Activated naive CD4-positive, alpha-beta T cell treated with Interleukin-2 at 50 U/mL for 16 hours (primary cell): Measurements from ENCODE around the gene TCF3.
A peak's percentile ranks its signal among the peaks of the same experiment; 100 is the strongest.
"Not testable (repeated sequence)": the region's sequence is repeated elsewhere in the genome, so short reads cannot be mapped to it uniquely, and the experiment has no call there.

ENCODE experiments used
- DNase-seq: peaks from one replicate; pipeline ENCODE4 v3.0.0-alpha.2; 2020

The TCF3 gene

DNA sequence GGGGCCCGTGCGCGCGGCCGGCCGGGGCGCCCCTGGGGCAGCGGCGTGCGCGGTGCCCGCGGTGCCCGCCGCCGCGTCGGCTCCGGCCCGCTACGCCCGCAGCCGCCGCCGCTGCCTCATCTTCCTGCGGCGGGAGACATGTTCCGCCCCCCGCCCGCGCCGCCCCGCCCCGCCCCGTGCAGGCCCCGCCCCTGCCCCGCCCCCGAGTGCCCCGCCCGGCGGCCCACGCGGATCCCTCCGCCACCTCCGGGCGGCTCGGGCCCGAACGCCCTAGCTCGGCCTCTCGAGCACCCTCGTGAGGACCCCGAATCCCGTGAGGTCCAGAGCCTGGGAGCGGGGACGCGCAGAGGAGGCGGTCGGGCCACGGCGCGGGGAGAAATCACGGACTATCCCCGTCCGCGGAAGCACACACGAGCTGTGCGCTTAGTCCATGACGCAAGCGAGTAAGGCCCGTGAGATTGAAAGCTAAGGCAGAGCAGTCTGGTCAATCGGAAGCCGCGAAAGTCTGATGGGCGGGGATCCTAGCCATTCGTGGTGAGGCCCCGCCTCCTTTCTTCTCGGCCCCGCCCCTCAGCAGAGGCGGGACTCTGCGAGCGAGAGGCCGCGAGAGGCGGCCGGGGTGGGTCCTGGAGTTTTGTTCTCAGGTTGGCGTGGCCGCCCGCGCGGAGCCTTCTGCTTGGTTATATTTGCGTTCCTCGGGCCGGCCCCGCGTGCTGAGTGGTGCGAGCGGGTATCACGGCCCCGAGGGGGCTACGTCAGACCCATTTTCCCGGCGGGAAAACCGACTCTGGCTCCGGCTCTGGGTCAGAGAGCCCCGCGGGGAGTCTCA lies at the start of gene TCF3:
Gene TCF3, minus strand, starts transcription at position 145 of the 829 bp plus-strand sequence. CDS start 2,367 bp downstream, outside the sequence.
- peak; percentile 98 for DNase-seq

DNA sequence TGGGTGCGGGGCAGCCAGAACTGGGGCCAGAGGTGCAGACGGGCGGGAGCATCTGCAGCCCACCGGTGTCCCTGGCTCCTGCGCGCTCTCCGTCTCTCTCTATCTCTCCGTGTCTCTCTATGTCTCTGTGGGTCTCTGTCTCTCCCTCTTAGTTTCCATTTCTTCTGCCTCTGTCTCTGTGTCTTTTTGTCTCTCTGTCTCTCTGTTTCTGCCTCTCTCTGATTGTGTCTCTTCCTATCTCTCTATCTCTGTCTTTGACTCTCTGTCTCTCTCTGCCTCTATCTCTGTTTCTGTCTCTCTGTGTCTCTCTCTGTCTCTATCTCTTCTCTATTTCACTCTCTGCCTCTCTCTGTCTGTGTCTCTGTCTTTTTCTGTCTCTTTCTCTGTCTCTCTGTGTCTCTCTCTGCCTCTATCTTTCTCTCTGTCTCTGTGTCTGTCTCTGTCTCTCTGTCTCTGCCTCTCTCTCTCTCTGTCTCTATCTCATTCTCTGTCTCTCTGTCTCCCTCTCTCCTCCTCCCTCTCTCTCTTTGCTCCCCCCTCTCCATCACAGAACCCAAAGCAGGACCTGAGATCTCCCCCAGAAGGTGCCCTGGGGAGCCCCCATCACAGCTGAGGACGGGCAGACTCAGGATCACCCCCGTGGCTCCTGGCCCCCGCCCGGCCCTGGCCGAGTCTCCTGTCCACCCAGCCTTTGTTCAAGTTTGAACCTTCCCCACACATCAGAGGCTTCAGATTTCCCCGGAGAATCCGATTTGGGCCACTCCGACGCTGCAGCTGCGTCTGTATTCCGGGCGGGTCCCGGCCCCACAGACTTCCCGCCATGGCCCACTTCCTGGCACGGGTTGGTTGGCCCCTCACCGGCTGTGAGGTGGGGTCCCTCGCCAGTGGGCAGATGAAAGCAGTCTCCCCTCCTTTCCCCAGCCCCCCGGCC lies 48.6 kb upstream of the TCF3 start:
- no peak for DNase-seq

DNA sequence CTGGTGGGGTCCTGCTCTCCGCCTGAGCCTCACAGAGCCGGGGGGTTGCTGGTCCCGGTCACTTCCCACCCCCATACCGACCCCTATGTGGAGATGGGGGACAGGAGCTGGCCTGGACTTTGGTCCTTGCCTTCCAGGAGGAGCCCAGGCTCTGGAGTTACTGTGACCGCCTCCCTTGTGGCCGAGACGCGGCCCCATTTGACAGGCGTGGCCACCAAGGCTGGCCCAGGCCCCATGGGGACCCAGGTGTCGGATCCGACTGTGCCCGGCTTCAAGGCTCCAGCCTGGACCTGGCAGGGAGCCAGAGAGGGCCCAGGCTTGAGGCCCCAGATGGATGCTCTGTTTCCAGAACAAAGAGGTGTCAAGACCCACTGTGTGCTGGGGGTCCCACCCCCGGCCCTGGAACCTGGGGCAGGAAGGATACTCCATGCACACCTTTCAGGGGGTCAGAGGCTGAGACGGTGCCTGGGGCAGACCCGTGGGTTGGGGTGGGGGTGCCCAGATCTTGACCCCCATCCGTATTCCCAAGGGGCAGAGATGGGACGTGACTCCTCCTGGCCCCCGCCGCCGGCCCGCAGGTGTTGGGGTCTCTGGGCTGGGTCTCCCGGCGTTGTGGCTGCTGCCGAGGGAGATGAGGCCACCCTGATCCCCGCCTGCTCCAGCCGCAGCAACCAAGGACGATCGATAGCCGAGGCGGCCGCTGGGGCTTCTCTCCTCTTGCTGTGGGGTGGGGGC lies 47.8 kb upstream of the TCF3 start:
- no peak for DNase-seq

DNA sequence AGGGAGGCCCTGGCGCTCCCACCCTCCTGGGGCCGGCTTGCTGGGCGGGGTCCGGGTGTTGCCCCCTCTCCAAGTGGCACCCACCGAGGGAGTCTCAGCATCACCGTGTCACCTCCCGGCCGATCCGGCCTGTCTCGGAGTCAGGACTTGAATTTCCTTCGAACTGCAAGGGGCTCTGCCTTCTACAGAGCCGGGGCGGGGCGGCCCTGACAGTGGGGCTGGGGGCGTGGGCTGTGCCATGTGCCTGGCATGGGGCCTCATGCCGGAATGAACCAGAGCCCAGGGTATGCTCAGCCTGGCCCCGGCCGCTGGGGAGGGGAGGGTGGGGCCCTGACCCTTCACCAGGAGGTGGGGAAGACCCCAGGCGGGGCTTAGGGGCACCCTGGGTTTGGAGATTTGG lies 47.0 kb upstream of the TCF3 start:
- no peak for DNase-seq

DNA sequence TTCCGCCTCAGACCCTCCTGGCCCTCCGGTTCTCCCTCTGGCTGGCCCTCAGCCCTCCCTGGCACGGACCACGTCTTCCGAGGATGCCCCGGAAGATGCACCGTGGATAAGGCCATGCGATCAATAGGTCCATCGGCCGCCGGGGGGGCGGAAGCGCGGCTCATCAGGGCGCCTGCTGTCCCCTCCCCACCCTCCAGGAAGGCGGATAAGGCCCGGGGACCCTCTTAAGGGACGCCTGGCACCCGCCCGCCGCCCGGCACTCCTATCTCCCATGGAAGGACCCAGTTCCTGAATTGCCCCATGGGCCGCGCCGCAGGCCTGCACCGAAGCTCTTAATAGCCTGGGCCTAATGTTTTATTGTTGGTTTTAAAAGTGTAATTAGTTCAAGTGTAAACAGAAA lies 46.2 kb upstream of the TCF3 start:
- DNase-seq: no peak

DNA sequence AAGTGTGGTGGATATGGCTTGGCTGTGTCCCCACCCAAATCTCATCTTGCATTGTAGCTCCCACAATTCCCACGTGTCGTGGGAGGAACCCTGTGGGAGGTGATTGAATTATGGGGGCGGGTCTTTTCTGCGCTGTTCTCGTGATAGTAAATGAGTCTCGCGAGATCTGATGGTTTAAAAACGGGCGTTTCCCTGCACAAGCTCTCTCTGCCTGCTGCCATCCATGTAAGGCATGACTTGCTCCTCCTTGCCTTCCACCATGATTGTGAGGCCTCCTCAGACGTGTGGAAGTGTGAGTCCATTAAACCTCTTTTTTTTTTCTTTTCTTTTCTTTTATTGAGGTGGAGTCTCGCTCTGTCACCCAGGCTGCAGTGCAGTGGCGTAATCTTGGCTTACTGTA lies 43.1 kb upstream of the TCF3 start:
- not testable (repeated sequence) for DNase-seq

DNA sequence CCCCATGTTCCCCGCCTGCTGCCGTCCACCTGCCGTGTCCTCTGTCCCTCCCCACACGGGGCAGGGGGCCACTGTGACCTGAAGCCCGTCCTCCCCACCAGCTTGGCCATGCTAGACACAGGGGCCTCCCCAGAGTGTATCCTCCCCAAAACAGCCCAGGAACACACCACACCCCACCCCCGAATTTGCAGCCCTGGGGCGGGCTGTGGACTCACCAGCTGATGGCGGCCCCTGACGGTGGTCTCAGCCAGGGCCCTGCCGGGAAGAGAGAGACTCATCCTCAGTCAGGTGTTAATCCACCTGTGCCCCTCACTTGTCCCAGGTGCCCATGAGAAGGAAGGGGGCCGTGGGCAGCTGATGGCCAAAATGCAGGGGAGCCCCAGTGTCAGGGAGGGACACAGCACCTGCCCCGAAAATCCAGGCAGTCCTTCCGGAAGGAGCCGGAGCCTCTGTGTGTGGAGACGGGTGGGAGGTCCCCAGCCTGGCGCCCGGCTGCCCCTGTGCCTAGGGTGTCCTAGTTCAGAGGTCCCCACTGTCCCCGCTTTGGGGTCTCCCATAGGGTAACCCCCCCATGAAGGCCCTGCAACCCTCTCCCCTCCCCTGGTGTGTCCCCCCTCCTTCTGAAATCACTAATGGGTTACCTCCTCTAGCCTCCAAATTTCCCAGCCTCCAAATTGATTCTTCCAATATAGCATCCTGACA lies 39.3 kb upstream of the TCF3 start:
- no peak for DNase-seq

DNA sequence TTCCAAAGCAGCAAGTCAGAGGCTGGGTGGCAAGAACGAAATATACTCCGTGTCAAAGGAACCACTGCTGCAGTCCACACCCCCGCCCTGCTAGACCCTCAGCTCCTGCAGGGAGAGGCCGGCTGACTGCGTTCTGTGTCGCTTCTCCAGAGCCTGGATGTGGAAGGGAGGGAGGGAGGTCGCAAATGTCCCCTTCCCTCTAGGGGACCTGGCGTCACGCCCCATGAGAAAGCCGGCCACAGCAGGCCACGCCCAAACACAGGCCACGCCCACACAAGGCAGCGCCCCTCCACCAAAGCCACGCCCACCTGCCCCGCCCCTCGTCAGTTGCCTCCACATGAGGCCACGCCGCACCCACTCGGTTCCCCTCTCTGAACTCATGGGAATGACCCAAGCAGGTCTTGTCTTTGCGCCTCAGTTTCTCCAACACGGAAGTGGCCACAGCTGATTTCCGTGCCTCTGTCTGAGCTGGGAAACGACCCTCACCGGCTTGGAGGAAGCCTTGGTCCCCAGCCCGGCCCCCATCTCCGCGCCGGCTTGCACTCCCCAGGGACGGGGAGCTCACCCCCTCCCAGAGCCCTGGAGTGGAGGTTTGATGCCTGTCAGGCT lies 38.4 kb upstream of the TCF3 start:
- peak; percentile 66 for DNase-seq

DNA sequence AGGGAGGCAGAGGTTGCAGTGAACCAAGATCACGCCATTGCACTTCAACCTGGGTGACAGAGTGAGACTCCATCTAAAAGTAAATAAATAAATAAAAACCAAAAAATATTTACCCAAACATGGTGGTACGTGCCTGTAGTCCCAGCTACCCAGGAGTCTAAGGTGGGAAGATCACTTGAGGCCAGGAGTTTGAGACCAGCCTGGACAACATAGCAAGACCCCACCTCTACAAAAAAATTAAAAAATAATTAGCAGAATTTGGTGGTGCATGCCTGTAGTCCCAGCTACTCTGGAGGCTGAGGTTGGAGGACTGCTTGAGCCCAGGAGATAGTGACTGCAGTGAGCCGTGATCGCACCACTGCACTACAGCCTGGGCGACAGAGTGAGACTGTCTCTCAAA lies 33.4 kb upstream of the TCF3 start:
- DNase-seq: not testable (repeated sequence)

DNA sequence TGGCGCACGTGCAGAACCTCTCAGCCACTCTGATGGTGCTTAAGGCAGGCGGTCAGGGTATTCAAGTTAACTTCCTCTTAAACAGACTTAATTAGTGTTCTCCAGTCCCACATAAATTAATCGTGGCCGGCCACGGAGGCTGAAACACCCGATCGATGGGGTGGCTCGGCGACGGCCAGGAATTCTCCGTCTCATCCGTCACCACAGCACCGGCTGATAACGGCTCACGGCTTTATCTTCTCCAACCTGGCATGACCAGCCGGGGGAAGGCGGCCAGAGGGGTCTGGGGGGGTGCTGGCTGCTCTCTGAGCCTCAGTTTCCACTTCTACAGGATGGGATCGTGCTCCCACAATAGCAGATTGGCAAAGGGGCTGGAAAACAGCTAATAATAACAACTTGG lies 32.6 kb upstream of the TCF3 start:
- no peak for DNase-seq

DNA sequence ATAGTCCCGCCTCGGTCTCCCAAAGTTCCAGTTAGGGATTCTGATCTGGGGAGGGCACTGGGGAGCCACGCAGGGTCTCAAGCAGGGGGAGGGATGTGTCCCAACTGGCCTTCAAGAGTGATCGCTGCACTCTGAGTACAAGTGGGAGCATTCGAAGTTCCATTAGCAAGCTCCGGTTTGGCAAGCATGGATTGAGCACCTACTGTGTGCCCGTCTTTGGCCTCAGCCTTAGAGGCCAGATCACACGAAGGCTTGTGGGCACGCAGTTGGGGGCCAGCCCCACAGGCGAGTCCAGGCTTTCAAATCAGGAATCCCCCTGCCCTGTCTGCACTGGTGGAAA lies 32.1 kb upstream of the TCF3 start:
- no peak for DNase-seq

DNA sequence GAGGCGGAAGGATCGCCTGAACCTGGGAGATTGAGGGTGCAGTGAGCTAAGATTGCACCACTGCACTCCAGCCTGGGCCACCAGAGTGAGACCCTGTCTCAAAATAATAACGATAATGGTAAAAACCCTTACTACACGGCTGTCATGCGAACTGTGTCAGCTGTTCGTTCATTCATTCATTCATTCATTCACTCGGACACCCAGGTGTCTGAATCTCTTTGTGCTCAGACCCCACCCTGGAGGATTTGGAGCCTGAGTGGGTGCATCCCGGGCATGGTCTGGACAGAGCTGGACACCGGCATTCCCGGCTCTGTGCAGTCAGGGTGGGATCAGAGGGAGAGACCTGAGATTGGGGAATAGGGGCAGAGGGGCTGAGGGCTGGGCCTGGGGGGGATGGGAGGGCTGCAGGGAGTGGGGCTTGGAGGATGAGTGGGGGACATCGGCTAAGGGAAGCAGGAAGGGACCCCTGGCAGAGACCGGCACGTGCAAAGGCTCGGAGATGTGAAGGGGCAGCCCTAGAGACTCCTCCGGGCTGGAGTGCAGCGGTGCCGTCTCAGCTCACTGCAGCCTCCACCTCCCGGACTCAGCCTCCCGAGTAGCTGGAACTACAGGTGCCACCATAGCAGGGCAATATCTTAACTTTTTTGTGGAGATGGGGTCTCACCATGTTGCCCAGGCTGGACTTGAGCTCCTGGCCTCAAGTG lies 31.6 kb upstream of the TCF3 start:
- DNase-seq: no peak

DNA sequence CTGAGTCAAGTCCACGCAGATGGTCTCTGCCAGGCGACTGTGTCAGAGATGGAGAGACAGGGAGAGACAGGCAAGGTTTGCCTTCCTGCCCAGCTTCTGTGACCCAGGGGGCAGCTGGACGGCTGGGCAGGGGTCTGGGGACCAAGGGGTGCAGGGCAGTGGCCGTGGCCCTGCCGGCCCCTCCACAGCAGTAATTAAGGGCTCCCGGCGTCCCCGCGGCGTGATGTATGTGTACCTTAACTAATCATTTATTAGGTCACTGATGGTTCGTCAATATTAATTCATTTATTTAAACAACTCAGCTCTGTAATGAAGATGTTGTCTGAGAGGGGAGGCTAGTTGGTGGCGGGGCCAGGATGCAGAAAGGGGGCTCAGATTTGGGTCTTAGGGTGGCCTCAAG lies 28.6 kb upstream of the TCF3 start:
- no peak for DNase-seq

DNA sequence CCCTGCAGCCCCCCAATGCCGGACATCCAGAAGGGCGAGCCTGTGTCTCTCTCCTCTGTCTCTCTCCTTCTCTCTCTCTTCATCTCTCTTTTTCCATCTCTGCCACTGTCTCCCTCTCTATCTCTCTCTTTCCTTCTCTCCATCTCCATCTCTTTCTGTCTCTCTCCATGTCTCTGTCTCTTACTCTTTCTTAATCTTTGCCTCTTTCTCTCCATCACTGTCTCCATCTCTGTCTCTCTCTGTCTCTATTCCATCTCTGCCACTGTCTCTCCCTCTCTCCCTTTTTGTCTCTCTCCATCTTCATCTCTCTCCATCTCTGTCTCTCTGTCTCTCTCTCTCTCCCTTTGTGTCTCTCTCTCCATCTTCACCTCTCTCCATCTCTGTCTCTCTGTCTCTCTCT lies 25.7 kb upstream of the TCF3 start:
- no peak for DNase-seq

DNA sequence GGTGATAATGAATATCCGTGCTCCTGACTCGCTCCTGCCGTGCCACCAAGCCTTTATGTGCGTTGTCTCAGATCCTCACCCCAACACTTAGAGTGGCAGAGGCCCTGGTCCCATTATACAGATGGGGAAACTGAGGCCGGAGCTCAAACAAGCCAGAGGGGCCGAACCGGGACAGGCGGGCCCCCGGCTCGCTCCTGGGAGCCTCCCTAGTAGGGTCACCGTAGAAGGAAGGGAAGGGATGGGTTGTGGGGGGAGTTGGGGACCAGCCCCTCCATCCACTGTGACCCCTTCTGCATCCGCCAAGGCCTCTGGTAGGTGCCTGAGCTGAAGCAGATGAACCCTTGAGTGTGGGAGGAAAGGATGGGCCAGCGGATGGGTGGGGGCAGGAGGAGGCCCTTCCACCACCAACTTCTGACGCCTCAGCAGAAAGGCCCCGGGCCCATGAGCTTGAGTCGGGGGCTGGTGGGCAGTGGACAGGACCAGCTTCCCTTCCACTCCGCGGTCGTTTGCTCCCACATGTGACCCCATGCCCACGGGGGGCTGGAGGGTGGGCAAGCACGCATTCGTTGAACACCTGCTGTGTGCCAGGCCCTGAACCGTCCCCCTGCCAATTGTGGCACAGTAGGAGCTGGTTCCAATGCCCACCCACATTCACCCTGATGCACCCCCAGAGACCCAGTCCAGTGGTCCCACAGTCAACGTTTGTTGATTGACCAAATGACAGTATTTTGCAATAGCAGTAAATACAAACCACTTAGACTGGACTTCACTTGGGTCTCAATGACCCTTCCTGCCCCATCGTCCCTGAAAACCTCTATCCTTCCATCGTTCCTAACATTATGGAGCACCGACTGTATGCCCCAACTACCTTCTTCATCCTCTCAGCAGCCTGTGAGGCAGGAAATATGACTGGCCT lies 24.2 kb upstream of the TCF3 start:
- DNase-seq: no peak

DNA sequence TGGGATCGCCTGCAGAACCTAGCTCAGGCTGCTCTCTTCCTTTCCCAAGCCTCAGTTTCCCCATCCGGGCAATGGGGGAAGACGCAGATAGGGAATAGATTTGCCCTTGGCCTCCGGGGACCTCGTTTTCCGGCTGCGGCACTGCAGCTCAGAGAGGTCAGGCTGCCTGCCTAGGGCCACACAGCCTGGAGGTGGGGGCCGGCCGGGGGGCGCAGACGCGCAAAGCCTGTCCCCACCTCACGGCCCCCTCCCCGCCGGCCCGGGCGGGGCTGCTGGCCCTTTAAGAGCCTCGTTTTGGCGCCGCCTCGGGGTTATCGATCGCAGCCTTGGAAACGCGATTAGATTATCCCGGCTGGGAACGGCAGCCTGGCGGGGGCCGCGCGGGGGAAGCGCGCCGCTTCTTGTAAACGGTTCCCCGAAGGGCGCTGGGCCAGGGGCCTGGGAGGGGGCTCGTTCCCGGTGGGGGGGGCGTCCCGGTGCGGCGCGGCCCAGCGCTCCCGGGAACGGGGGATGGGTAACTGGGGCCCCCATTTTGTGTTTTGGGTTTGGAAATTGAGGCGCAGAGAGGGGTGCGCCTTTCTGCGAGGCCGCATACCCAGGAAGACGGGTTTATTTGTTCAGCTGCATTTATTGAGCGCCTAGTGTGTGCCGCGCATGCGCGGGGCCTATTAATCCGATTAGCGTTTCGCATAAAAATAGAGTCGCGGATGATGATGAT lies 23.4 kb upstream of the TCF3 start:
- no peak for DNase-seq

DNA sequence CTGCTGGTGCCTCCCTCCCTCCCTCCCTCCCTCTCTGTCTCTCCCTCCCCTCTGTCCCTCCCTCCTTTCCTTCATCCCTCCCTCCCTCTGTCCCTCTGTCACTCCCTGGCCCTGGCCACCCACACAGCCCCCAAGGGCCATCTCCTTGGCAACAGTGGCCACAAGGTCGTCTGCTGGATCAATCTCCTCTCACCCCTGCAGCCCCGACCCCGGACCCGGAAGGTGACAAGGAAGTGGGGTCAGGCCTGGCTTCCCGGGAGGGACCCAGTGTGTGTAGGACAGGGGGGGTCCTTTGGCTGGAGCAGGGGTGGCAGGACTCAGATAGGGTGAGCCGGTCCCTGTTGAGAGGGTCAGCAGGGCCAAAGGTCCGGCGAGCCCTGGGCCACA lies 21.9 kb upstream of the TCF3 start:
- DNase-seq: no peak

DNA sequence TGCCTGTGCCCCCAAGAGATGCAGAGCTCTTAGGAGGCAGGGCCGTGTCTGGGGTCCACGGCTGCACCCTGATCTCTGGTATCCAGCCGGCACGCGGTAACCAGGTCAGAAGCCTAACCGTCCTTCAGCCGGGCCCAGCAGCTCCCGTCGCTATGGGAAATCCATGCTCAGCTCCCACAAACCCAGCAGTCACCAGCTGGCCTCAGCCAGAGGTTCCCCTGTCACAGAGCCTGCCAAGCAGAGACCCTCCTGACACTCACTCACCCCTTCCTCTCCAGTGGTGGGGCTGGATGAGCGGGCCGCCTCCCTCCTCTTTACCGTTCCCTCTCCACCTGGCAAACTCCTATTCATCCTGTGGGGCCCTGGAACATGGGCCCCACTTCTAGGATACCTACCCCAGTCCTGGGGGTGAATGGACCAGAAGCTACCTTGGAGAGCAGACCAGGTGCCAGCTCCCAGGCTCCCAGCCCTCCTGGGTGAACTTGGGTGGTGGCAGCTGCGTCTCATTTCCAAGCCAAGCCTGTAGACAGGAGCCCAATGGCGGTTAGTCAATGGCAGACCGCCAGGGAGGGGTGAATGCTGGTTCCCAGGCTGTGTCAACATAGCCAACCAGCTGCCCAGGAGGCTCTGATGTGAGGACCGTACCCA lies 21.4 kb upstream of the TCF3 start:
- no peak for DNase-seq
